Sigmoid colon (tissue), 4 donors: ENCODE data around the gene MAML1.

Experiments used
- POLR2A ChIP-seq, 2 donors: fragments of 450-650 bp; IDR thresholded peaks; one replicate each; pipeline ENCODE4 v1.6.1; 2016; ENCODE audit warnings: antibody characterized with exemption in 2 of 2, mild to moderate bottlenecking in 2 of 2, moderate library complexity in 2 of 2
- POLR2AphosphoS5 ChIP-seq, 4 donors: sonication (generic); formaldehyde crosslinking; IDR thresholded peaks; one replicate each; pipeline ENCODE4 v1.6.1; 2017; ENCODE audit warnings: antibody characterized with exemption in 4 of 4
- TF ChIP-seq, protein P1 (sequence below), 4 experiments: fragments of 450-650 bp in 3 of 4; fragments of 200-600 bp in 1 of 4; IDR thresholded peaks; one replicate each; pipeline ENCODE4 v1.5.1; 2016 to 2019; ENCODE audit warnings: antibody characterized with exemption in 4 of 4, mild to moderate bottlenecking in 3 of 4, moderate library complexity in 2 of 4

- TF ChIP-seq POLR2AphosphoS5 (IDR thresholded peaks at IDR 0.05) (no peak), POLR2A (IDR thresholded peaks at IDR 0.05) (no peak)
- TF ChIP-seq, protein P1, sequence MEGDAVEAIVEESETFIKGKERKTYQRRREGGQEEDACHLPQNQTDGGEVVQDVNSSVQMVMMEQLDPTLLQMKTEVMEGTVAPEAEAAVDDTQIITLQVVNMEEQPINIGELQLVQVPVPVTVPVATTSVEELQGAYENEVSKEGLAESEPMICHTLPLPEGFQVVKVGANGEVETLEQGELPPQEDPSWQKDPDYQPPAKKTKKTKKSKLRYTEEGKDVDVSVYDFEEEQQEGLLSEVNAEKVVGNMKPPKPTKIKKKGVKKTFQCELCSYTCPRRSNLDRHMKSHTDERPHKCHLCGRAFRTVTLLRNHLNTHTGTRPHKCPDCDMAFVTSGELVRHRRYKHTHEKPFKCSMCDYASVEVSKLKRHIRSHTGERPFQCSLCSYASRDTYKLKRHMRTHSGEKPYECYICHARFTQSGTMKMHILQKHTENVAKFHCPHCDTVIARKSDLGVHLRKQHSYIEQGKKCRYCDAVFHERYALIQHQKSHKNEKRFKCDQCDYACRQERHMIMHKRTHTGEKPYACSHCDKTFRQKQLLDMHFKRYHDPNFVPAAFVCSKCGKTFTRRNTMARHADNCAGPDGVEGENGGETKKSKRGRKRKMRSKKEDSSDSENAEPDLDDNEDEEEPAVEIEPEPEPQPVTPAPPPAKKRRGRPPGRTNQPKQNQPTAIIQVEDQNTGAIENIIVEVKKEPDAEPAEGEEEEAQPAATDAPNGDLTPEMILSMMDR (IDR thresholded peaks at IDR 0.05), result no peak
Measured at GRCh38 chr5:179822059-179822432, 89.4 kb downstream of the MAML1 start.
